ENCODE data around the gene NSDHL. TPM values are rescaled to one million over a fixed set of nuclear protein-coding genes. Genes with fewer than 3 reads are reported as not detected.

NSDHL gene
- total and polyA plus RNA-seq, 4 donors, result 12.8 to 33.4 (median 25.4) TPM

GRCh38 chrX:152850465-152850864 lies 19.6 kb downstream of the NSDHL start:
- DNase-seq (no peak), ATAC-seq (ENCODE audit: insufficient read depth, low FRiP score) (no peak)
- no peaks in the 10 kb centered on the region for H3K27me3 ChIP-seq (ENCODE audit: control insufficient read depth in 3 of 3, insufficient read depth in 3 of 3, low read length in 2 of 3)
- H3K27ac ChIP-seq (ENCODE audit: low read depth in 1 of 2, low read length in 1 of 2), result no peak overlapping the region
- H3K4me1 ChIP-seq (ENCODE audit: control insufficient read depth in 5 of 5, insufficient read depth in 5 of 5, low read length in 5 of 5), result peaks cover 0 to 4% (median 0%) of the 10 kb centered on the region in 5 donors
- TF ChIP-seq, protein P1, sequence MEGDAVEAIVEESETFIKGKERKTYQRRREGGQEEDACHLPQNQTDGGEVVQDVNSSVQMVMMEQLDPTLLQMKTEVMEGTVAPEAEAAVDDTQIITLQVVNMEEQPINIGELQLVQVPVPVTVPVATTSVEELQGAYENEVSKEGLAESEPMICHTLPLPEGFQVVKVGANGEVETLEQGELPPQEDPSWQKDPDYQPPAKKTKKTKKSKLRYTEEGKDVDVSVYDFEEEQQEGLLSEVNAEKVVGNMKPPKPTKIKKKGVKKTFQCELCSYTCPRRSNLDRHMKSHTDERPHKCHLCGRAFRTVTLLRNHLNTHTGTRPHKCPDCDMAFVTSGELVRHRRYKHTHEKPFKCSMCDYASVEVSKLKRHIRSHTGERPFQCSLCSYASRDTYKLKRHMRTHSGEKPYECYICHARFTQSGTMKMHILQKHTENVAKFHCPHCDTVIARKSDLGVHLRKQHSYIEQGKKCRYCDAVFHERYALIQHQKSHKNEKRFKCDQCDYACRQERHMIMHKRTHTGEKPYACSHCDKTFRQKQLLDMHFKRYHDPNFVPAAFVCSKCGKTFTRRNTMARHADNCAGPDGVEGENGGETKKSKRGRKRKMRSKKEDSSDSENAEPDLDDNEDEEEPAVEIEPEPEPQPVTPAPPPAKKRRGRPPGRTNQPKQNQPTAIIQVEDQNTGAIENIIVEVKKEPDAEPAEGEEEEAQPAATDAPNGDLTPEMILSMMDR (IDR thresholded peaks at IDR 0.05; ENCODE audit: control extremely low read depth, extremely low read depth), result no peak
- peaks cover 0 to 14% (median 0%) of the 10 kb centered on the region in 4 donors for H3K9me3 ChIP-seq (ENCODE audit: control insufficient read depth in 4 of 4, insufficient read depth in 3 of 4, low read length in 3 of 4)
- H3K9ac ChIP-seq (ENCODE audit: insufficient read depth in 1 of 2, low read length in 2 of 2), result no peak overlapping the region
- 77 to 95% methylated on average over 2 of the region's 2 CpGs for WGBS, 2 donors
- H3K4me3 ChIP-seq, result no peak overlapping the region
- peaks cover 0 to 13% (median 8%) of the 10 kb centered on the region in 4 donors for H3K36me3 ChIP-seq (ENCODE audit: control insufficient read depth in 4 of 4, insufficient read depth in 4 of 4, low read length in 4 of 4)

DNA sequence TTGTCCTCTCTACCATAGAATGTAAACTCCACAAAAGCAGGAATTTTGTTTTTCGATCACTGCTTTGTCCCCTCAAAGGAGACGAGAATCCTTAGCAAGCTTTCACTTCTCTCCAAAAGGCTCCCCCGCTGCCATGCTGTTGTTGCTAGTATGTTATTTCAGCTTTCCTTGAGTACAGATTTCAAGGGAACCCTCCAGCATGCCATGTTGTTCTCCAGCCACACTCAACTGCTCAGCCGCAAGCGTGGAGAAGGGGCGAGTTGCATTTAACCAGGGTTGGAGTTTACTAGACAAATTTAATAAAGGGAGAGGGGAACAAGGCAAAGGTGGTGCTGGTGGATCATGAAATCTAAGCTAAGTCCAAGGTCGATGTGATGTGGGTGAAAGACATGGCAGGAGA lies 23.1 kb downstream of the NSDHL start:
- 93 to 98% methylated on average over 7 of the region's 7 CpGs for WGBS, 2 donors
- H3K27me3 ChIP-seq (ENCODE audit: control insufficient read depth in 3 of 3, insufficient read depth in 3 of 3, low read length in 2 of 3), result no peaks in the 10 kb centered on the region
- TF ChIP-seq, protein P1 (IDR thresholded peaks at IDR 0.05; ENCODE audit: control extremely low read depth, extremely low read depth), result no peak
- H3K27ac ChIP-seq (ENCODE audit: low read depth in 1 of 2, low read length in 1 of 2), result no peak overlapping the region
- DNase-seq, result no peak
- peaks cover 0 to 13% (median 6%) of the 10 kb centered on the region in 4 donors for H3K36me3 ChIP-seq (ENCODE audit: control insufficient read depth in 4 of 4, insufficient read depth in 4 of 4, low read length in 4 of 4)
- H3K4me1 ChIP-seq (ENCODE audit: control insufficient read depth in 5 of 5, insufficient read depth in 5 of 5, low read length in 5 of 5), result no peaks in the 10 kb centered on the region
- H3K9ac ChIP-seq (ENCODE audit: insufficient read depth in 1 of 2, low read length in 2 of 2), result no peak overlapping the region
- no peak overlapping the region for H3K4me3 ChIP-seq
- peaks cover 0 to 11% (median 0%) of the 10 kb centered on the region in 4 donors for H3K9me3 ChIP-seq (ENCODE audit: control insufficient read depth in 4 of 4, insufficient read depth in 3 of 4, low read length in 3 of 4)
- ATAC-seq (ENCODE audit: insufficient read depth, low FRiP score), result no peak

GRCh38 chrX:152861116-152861515 lies 30.3 kb downstream of the NSDHL start:
- 73 to 81% methylated on average over 3 of the region's 3 CpGs for WGBS, 2 donors
- DNase-seq (no peak), ATAC-seq (ENCODE audit: insufficient read depth, low FRiP score) (no peak)
- H3K36me3 ChIP-seq (ENCODE audit: control insufficient read depth in 4 of 4, insufficient read depth in 4 of 4, low read length in 4 of 4), result peaks cover 0 to 22% (median 4%) of the 10 kb centered on the region in 4 donors
- H3K27ac ChIP-seq (ENCODE audit: low read depth in 1 of 2, low read length in 1 of 2), result no peak overlapping the region
- TF ChIP-seq, protein P1 (IDR thresholded peaks at IDR 0.05; ENCODE audit: control extremely low read depth, extremely low read depth), result no peak
- H3K9me3 ChIP-seq (ENCODE audit: control insufficient read depth in 4 of 4, insufficient read depth in 3 of 4, low read length in 3 of 4), result peaks cover 0 to 11% (median 0%) of the 10 kb centered on the region in 4 donors
- no peaks in the 10 kb centered on the region for H3K27me3 ChIP-seq (ENCODE audit: control insufficient read depth in 3 of 3, insufficient read depth in 3 of 3, low read length in 2 of 3)
- H3K4me1 ChIP-seq (ENCODE audit: control insufficient read depth in 5 of 5, insufficient read depth in 5 of 5, low read length in 5 of 5), result no peaks in the 10 kb centered on the region
- no peak overlapping the region for H3K9ac ChIP-seq (ENCODE audit: insufficient read depth in 1 of 2, low read length in 2 of 2)
- H3K4me3 ChIP-seq, result no peak overlapping the region

DNA sequence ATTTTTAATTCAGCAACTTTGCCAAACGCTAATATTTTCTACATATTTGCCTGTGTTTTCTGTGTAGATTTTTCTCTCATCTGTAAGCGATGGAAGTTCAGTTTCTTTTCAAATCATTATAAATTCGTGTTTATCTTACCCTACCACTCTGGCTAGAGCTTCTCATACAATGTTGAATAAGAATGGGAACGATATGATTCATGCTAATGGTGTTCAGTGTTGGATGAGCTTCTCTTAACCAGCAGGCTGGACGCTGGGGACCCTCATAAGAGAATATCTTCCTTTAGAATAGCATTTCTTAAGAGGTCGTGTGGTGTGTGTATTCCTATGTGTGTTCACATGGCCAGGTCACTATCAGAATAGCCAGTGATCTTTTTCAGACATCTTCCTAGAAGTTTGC lies 31.0 kb downstream of the NSDHL start:
- Histone ChIP-seq H3K27me3 (ENCODE audit: control insufficient read depth in 3 of 3, insufficient read depth in 3 of 3, low read length in 2 of 3) (no peaks in the 10 kb centered on the region), H3K4me3 (no peak overlapping the region), H3K27ac (ENCODE audit: low read depth in 1 of 2, low read length in 1 of 2) (no peak overlapping the region), H3K36me3 (ENCODE audit: control insufficient read depth in 4 of 4, insufficient read depth in 4 of 4, low read length in 4 of 4) (peaks cover 0 to 26% (median 5%) of the 10 kb centered on the region in 4 donors), H3K9me3 (ENCODE audit: control insufficient read depth in 4 of 4, insufficient read depth in 3 of 4, low read length in 3 of 4) (peaks cover 0 to 11% (median 0%) of the 10 kb centered on the region in 4 donors), H3K9ac (ENCODE audit: insufficient read depth in 1 of 2, low read length in 2 of 2) (no peak overlapping the region), H3K4me1 (ENCODE audit: control insufficient read depth in 5 of 5, insufficient read depth in 5 of 5, low read length in 5 of 5) (no peaks in the 10 kb centered on the region)
- no peak for DNase-seq
- WGBS, 2 donors, result 73 to 88% methylated on average over 6 of the region's 6 CpGs
- no peak for ATAC-seq (ENCODE audit: insufficient read depth, low FRiP score)
- TF ChIP-seq, protein P1 (IDR thresholded peaks at IDR 0.05; ENCODE audit: control extremely low read depth, extremely low read depth), result no peak

Data from lung (tissue), 12 donors.